Glomerular visceral epithelial cell (primary cell): Measurements from ENCODE around the gene MACF1.
"Not testable (repeated sequence)": the region's sequence is repeated elsewhere in the genome, so short reads cannot be mapped to it uniquely, and the experiment has no call there.

Source experiments
- DNase-seq: peaks from one replicate; pipeline ENCODE4 v3.0.0-alpha.2; 2016; ENCODE audit errors: extremely low spot score

Gene MACF1

DNA sequence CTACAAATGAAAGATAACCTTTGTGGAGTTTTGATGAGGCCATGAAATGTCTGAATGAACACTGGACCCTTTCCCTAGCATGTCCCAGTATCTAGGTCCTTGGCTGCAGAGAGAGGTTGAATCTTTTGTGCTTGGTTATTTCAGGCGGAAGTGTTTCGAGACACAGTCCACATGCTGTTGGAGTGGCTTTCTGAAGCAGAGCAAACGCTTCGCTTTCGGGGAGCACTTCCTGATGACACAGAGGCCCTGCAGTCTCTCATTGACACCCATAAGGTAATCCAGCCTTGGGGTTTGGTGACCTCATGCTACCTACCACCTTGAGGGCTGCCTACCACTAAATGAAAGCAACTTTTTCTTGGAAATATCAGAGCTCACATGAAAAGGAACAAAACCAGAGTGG, 248.0 kb downstream of the MACF1 start:
- no peak for DNase-seq

DNA sequence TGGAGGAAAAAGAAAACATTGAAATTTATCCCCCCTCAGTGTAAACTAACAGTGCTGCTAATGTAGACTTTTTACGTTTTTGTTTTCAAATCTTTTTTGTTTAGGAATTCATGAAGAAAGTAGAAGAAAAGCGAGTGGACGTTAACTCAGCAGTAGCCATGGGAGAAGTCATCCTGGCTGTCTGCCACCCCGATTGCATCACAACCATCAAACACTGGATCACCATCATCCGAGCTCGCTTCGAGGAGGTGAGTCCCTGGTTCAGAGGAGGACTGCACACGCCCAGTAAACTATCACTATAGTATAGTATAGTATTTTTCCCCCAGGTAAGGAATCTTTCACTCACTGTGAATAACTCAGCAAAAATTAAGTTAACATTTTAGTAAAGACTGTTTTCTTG, 249.1 kb downstream of the MACF1 start:
- no peak for DNase-seq

DNA sequence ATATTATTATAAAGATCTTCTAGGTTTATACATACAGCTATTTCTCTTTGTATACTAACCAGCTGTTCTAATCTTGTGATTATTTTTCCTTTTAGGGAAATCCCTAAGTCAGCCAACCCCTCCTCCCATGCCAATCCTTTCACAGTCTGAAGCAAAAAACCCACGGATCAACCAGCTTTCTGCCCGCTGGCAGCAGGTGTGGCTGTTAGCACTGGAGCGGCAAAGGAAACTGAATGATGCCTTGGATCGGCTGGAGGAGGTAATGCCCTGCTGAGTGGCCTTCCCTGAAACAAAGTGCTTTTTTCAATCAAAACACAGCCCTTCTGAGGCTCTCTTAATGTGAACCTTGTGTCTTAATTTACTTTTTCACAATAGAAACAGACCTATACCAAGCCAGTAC, 254.5 kb downstream of the MACF1 start:
- no peak for DNase-seq

DNA sequence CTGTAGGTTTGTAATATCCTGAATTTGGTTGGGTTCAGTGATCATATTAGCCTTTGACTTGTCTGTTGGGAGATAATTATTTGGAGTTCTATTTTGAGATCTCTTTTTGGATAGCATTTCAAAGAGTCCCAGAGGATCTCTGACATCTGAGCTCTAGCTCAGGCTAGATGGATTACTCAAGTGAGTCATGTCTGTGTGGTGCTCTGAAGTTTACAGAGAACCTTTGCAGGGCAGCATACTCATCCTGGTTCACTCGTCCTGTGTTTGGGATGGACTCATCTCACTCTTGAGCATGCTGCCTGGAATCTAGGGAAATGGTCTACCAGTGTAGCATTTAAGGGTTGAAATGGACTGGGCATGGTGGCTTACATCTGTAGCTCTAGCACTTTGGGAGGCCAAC, 257.6 kb downstream of the MACF1 start:
- DNase-seq, result no peak

DNA sequence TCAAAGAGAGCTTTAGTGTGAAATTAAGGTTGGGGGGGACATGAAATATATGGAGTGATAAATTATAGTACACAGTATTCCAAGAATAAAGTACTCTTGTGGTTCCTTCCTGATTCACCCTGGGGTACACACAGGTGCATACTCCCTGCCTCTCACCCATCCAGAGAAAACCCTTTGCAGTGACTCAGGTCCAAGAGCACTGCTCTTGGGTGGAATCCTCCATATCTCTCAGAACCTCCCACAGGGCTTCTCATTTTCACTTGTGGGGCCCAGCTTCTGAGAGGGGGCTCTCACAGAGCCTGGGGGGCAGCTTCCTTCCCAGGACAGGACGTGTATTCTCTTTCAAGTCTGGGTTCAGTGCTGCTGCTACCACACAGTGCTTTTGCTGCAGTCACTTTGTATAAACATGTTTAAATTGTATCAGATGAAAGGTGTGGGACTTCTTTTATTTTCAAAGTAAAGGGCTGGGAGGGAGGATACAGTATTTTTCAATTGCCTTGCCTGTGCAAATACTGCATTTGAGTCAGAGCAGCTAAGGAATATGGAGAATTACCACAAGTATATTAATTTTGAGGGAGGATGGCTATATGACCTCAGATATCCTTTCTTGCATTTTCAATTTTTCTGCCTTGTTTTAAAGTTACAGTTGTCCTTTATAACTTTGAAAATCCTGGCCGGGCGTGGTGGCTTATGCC, 262.1 kb downstream of the MACF1 start:
- DNase-seq, result no peak

DNA sequence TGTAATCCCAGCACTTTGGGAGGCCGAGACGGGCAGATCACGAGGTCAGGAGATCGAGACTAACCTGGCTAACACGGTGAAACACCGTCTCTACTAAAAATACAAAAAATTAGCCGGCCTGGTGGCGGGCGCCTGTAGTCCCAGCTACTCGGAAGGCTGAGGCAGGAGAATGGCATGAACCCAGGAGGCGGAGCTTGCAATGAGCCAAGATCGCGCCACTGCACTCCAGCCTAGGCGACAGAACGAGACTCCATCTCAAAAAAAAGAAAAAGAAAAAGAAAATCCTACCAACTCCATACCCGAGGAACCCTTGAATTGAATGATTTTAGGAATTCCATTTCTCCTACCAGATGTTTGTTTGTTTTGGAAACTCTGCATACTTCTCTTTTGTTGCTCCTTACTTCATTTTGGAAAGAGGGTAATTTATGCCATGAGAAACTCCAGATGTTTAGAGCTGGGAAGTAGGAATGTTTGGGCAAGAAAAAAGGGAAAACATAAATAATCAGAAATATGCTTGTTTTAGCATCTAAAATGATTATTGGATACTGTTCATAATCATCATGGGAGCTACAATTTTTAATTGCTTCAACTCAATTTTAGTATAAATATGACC, 262.7 kb downstream of the MACF1 start:
- DNase-seq, result not testable (repeated sequence)

DNA sequence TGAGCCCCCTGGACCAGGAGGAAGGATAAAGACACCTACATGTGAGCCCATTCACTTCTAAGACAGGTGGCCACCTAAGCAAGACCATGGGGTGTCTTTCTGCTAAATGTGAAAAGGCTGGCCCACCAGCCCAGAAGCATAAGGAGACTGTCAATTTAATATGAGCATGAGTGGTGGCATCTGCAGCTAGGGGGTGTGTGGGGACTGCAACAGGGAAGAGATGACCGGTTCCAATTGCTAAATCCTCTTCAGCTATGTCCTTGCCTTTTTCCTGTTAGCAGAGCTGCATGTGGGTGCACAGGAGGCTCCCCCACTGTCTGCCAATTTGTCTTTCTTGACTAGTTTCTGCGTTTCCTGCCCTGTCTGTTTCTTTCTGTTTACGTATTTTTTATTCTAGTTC, 264.7 kb downstream of the MACF1 start:
- no peak for DNase-seq

DNA sequence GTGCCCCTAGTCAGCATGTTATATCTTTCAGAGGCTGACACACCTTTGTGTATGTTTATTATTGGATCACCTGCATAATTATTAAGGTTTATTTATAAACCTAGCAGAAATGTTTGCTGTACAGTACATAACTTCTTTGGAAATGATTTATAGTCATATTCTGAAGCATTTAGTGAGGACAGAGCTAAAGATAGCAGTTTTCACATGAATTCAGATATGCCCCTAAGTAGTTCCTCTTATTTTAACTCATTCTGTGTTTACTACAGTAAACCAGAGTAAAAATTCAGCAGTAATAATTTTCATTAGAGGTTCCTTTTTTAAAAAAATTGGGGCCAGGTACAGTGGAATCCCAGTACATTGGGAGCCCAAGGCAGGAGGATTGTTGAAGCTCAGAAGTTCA, 265.5 kb downstream of the MACF1 start:
- DNase-seq, result no peak

DNA sequence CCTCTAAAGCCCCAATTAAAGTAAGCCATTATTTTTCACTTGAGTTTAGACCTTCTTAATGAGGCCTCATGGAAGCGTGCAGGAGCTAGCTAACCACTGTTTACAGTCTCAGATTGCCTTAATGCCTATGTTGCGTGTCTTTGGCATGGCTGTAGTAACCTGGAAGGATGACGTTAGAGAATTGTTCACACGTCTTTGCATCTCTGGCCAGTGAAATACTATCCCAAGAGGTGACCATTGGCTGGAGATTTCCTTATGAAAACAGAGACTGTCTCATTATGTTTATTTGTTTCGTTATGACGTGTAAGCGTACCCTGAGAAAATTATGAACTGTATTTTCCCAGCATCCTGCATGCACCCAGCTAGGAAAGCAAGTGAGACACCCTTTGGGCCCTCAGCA, 268.3 kb downstream of the MACF1 start:
- DNase-seq, result no peak

DNA sequence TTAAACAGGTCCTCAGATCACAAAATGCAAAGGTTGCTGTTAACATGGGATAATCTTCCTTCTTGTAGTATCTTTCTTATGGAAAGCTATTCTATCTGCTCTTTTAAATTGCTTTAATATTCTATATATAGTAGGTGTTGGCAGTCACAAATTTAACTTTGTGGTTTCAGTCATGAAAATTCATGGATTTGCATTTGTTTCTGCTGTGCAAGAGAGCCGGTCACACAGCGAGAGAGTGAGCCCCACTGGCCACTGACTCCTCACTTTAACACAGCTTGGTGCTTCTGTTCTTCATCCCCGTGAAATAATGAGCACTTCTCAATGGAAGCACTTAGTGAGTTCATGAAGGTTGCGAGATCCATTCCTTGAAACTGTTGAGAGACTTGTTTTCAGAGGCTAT, 268.8 kb downstream of the MACF1 start:
- no peak for DNase-seq

DNA sequence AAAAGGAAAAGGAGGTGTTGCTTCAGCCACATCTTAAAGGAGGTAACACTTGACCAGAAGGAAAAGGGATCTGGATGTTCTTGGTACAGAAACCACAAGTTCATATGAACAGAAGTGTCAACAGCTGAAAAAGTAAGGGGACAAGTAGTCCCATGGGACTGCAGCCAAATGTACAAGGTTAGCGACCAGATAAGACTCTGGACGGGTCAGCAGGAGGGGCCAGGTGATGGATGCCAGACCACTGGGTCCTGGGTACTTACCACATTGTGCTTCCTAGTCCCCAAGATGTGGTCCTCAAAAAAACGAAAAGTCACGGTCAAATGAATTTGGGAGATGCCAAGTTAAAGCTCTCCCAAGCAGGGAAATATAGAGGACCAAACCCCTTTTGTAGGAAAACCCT, 270.3 kb downstream of the MACF1 start:
- DNase-seq, result no peak

DNA sequence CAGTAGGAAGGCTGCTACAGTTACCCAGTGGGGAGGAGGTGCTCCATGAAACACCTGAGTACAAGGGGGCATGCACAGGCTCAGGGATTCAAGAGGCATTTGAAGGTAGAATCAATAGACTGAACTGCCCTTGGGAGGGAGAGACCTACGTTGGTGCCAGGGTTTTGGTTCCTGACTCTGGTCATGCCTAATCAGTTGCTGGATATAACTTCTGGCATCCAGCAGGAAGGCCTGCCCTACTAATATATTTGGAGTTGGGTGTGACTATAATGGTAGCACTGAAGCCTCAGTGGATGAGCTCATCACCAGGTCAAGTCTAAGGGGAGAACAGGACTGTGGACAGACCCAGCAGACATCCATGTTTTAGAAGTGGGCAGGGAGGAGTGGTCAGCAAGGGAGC, 271.1 kb downstream of the MACF1 start:
- DNase-seq, result not testable (repeated sequence)

DNA sequence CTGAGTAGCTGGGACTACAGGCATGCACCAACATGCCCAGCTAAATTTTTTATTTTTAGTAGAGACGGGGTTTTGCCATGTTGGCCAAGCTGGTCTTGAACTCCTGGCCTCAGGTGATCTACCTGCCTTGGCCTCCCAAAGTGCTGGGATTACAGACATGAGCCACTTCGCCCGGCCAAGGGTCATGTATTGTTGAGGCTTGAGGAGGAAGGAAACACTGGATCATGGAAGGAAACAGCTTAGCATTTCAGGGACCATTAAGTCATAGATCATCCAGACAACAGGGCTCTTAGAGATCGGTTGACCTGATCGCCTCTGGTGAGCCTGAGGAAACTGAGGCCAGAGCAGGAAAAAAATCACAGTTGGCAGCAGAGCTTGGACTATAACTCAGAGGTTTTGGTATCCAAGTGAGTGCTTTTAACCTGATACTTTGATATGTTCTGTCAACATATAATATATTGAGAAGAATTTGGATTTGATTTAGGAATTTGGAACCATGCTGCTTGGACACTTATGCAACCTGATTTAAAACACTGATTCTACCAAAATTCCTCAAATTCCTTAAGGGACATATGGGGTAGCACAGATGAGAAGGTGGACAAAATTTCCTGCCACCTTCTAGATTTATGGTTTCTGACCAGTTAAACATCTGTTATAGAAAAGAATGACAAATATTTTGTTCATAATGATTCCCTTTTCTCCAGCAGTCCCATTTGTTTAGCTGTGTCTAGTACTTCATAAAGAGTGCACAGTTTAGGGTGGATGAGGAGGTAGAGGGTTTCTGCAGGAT, 273.8 kb downstream of the MACF1 start:
- DNase-seq, result no peak

DNA sequence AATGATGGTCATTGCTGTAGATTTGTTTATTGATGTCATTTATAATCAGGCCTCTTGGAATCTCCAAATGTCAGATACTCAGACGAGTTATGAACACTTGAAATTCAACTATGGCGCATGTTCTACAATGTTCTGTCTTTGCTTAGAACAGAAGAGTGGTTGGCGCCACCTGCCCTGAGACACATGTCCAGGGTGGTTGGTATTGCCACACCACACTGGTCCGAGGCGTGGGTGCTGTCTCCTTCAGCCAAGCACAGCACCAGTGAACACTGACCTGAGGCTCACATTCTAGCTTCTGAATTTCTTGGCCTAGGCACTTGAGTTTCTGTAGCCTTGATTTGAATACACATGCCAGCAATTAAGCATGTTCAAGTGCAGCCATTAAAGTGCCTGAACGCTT, 276.8 kb downstream of the MACF1 start:
- DNase-seq, result no peak

DNA sequence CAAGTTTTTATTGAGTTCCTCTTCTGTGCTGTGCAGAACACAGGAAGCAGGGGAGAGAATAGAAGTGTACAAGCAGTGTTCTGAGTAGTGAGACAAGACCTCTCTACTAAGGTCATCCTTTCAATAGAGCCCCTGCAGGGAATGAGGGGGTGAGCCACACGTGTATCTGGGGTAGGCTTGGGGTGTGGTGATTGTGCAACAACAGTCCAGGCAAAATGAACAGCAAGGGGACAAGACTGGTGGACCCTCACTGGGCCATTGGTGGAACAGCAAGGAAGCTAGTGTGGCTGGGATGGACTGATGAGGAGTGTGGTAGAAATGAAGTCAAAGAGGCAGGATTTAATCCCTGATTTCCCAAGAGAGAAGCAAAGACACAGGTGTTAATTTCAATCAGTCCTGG, 278.8 kb downstream of the MACF1 start:
- DNase-seq, result no peak

DNA sequence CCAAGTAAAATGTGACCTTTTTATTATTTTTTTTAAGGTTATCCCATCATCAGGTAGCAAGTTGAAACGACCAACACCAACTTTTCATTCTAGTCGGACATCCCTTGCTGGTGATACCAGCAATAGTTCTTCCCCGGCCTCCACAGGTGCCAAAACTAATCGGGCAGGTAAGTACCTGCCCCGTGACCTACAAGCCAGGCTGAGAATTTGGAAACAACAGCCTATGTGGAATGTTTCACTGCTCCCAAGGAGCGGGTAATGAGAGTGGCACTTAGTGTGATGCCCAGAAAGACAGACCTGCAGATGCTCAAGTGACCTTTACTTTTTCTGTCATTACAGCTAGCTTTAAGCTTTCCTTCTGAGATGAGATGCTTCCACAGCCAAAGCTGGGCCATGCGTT, 280.1 kb downstream of the MACF1 start:
- no peak for DNase-seq

DNA sequence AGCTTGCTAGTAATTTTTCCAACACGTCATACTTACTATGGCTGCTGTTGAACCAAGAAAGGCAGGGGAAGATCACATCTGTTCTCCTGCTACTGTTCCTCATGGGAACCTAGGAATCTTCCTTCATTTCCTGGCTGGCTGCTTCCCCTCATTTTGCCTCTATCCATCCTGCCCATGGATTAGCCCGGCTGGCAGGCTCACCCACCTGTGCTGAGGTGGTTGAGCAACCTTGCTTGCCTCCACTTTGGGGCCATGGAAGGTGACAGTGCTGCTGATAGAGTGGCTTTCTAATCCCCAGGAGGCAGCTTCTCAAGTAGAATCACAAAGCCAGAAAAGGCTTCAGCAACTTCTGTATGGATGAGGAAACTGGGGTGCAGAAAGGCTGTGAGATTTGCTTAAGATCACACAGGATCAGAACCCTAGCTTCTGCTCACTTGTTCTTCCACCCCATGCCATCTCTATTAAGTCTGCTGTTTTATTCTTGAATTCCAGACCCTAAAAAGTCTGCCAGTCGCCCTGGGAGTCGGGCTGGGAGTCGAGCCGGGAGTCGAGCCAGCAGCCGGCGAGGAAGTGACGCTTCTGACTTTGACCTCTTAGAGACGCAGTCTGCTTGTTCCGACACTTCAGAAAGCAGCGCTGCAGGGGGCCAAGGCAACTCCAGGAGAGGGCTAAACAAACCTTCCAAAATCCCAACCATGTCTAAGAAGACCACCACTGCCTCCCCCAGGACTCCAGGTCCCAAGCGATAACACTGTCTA, 280.7 kb downstream of the MACF1 start:
- no peak for DNase-seq

DNA sequence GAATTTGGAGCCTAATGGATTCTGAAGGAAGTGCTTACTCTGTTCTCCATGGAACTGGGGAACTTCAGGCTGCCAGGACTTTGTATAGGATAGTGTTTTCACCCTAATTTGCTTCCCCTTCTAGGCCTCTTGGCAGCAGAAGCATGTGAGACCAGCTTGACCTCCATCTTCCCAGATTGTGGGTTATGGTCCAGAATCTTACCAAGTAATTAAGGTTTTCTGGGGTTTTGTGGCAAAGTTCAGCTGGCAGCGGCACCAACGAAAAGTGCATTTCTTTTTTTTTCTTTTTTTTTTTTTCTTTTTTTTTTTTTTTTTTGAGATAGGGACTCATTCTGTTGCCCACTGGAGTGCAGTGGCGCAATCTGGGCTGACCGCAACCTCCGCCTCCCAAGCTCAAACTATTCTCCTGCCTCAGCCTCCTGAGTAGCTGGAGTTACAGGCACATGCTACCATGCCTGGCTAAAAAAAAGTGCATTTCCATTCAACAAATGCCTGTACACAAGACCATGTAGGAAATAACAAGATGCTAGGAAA, 283.6 kb downstream of the MACF1 start:
- DNase-seq, result no peak

DNA sequence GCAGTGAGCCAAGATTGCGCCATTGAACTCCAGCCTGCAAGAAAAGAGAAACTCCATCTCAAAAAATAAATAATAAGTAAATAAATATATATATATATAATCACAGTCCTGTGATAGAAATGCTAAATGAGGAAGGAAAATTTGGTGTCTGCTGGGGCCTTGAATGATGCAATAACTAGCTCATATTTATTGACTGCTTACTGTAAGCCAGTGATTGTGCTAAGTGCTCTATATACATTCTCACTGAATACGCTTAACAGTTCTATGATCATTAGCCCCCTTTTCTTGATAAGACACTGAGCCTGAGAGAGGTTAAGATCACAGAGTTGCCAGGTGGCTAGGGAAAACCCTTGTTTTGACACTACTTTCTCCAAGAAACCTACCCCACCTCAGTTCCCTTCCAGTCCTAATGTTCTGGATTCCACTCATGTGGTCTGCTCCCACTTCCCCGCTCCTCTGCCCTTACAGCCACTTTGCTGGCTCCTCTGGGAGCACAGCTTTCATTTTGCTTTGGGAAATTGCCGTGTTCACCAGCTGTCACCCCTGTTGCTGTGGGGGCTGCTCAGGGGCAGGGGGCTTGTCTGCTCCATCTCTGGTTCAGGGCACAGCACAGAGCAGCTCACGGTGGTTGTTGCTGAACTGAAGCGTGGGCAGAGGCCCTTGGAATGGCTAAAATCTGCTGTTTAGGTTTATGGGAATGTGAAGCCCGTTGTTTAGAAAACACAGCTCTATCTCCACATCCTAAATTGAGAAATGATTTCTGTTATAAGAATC, 284.5 kb downstream of the MACF1 start:
- no peak for DNase-seq

DNA sequence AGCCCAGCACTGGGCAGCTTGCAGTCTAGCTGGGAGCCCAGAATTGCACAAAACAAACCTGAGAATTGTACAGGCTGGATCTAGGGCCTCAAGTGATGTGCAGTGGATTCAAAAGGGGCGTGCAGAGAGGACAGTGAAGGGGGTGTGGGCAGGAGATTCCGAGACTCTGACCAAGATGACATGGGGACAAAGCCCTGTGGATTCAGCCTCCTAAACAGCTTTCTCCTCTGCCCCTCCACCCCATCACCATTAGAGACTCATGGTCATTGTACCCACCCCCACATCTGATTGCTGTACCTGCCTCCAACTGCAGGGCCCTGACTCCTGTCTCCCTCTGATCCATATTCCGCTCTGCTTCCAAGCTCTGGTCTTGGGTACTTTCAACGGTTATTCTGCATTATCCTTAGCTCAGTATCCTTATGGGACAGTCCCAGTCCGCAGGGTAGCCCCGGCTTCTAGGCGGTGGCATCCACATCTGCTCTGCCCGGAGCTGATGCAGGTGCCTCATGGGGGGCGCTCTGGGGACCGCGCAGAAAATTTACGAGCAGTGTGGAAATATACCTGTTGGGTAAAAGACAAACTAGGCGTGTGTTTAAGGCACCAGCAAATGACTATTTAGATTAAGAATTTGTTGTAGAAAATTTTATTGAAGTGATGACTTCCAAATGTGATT, 285.2 kb downstream of the MACF1 start:
- DNase-seq, result no peak
